Measurements from ENCODE around the gene NELL1.

NELL1 gene

GRCh38 chr11:20640401-20640800 is 29.0 kb upstream of the NELL1 start:
- TF ChIP-seq, protein P1, sequence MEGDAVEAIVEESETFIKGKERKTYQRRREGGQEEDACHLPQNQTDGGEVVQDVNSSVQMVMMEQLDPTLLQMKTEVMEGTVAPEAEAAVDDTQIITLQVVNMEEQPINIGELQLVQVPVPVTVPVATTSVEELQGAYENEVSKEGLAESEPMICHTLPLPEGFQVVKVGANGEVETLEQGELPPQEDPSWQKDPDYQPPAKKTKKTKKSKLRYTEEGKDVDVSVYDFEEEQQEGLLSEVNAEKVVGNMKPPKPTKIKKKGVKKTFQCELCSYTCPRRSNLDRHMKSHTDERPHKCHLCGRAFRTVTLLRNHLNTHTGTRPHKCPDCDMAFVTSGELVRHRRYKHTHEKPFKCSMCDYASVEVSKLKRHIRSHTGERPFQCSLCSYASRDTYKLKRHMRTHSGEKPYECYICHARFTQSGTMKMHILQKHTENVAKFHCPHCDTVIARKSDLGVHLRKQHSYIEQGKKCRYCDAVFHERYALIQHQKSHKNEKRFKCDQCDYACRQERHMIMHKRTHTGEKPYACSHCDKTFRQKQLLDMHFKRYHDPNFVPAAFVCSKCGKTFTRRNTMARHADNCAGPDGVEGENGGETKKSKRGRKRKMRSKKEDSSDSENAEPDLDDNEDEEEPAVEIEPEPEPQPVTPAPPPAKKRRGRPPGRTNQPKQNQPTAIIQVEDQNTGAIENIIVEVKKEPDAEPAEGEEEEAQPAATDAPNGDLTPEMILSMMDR (conservative IDR thresholded peaks at IDR 0.05; ENCODE audit: control insufficient read depth, insufficient read depth, low read depth, low read length): no peak
- no peak overlapping the region for H3K4me3 ChIP-seq (ENCODE audit: control insufficient read depth, low read depth, low read length)
- no peak for DNase-seq (ENCODE audit: low read depth)

GRCh38 chr11:20644360-20644759 is 25.0 kb upstream of the NELL1 start:
- TF ChIP-seq, protein P1 (conservative IDR thresholded peaks at IDR 0.05; ENCODE audit: control insufficient read depth, insufficient read depth, low read depth, low read length): no peak
- DNase-seq (ENCODE audit: low read depth): no peak

GRCh38 chr11:20647976-20648565 is 21.3 kb upstream of the NELL1 start:
- no peak overlapping the region for H3K4me3 ChIP-seq (ENCODE audit: control insufficient read depth, low read depth, low read length)
- TF ChIP-seq, protein P1 (conservative IDR thresholded peaks at IDR 0.05; ENCODE audit: control insufficient read depth, insufficient read depth, low read depth, low read length): peak; percentile 94
- DNase-seq (ENCODE audit: low read depth): peak; percentile 50

More at GRCh38 chr11:20644360-20644759, 25.0 kb upstream of the NELL1 start:
- H3K4me3 ChIP-seq (ENCODE audit: control insufficient read depth, low read depth, low read length): no peak overlapping the region

DNA sequence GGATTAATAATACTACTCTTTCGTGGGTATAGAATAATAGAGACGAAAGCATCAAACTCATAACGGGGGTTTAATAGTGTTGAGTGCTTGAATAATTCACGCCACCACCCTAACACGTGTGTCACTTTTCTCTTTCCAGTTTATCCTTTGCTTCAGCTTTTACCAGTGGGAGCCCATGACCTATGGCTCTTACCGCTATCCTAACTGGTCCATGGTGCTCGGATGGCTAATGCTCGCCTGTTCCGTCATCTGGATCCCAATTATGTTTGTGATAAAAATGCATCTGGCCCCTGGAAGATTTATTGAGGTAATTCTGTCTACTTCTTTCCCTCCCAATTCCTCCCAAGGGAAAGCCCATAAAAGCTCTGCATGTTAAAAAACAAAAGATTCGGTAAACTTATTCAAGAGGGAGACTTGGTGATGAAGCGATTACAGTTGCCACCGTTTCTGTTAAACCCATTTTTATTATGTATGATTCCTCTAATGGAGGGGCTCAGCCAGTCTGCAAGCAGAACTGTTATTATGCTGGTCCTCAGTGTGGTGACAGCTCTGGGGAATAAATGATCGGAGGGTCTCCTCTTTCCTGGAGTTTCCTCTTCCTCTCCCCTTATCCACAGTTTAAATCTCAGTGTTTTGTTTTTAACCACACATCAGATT is 17.1 kb upstream of the NELL1 start:
- H3K4me3 ChIP-seq (ENCODE audit: control insufficient read depth, low read depth, low read length): no peak overlapping the region
- TF ChIP-seq, protein P1 (conservative IDR thresholded peaks at IDR 0.05; ENCODE audit: control insufficient read depth, insufficient read depth, low read depth, low read length): no peak

GRCh38 chr11:20654038-20654437 is 15.3 kb upstream of the NELL1 start:
- no peak overlapping the region for H3K4me3 ChIP-seq (ENCODE audit: control insufficient read depth, low read depth, low read length)
- no peak for DNase-seq (ENCODE audit: low read depth)
- TF ChIP-seq, protein P1 (conservative IDR thresholded peaks at IDR 0.05; ENCODE audit: control insufficient read depth, insufficient read depth, low read depth, low read length): no peak

More for the DNA sequence above, 17.1 kb upstream of the NELL1 start:
- DNase-seq (ENCODE audit: low read depth): no peak

GRCh38 chr11:20656901-20657300 is 12.5 kb upstream of the NELL1 start:
- no peak for DNase-seq (ENCODE audit: low read depth)
- TF ChIP-seq, protein P1 (conservative IDR thresholded peaks at IDR 0.05; ENCODE audit: control insufficient read depth, insufficient read depth, low read depth, low read length): no peak
- no peak overlapping the region for H3K4me3 ChIP-seq (ENCODE audit: control insufficient read depth, low read depth, low read length)
